ENCODE results near the gene ZNF407.

Gene ZNF407

DNA sequence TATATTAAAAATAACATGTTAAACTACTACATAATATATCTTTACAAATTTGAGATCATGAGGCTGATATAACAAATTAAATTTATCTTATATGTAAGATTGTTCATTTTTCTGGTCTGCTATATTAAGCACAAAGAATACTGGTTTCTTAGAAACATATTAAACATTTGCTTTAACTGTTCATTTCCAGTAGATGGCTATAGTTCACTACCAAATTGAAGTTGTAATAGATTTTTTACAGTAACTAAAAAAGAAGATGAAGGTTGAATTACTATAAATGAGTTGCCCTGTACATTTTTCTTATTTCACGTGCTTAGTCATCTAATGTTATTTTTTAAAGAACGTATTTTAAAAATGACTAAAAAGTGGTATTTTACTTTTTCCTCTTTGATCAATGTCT lies 57.0 kb downstream of the ZNF407 start:
- in situ Hi-C loops (cut with MboI; ENCODE audit: low pct_unique_long_range_greater_than_20kb, low sequenced_read_pairs, unreplicated experiment), result loop anchor here (25.0 kb wide), 1 partner anchor 808 kb away; no protein-coding TSS in a partner anchor
- TF ChIP-seq, protein P1, sequence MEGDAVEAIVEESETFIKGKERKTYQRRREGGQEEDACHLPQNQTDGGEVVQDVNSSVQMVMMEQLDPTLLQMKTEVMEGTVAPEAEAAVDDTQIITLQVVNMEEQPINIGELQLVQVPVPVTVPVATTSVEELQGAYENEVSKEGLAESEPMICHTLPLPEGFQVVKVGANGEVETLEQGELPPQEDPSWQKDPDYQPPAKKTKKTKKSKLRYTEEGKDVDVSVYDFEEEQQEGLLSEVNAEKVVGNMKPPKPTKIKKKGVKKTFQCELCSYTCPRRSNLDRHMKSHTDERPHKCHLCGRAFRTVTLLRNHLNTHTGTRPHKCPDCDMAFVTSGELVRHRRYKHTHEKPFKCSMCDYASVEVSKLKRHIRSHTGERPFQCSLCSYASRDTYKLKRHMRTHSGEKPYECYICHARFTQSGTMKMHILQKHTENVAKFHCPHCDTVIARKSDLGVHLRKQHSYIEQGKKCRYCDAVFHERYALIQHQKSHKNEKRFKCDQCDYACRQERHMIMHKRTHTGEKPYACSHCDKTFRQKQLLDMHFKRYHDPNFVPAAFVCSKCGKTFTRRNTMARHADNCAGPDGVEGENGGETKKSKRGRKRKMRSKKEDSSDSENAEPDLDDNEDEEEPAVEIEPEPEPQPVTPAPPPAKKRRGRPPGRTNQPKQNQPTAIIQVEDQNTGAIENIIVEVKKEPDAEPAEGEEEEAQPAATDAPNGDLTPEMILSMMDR (IDR thresholded peaks at IDR 0.05; ENCODE audit: extremely low read depth, insufficient read depth, missing control alignments), result peak; percentile 25
- DNase-seq (ENCODE audit: low spot score), result no peak

DNA sequence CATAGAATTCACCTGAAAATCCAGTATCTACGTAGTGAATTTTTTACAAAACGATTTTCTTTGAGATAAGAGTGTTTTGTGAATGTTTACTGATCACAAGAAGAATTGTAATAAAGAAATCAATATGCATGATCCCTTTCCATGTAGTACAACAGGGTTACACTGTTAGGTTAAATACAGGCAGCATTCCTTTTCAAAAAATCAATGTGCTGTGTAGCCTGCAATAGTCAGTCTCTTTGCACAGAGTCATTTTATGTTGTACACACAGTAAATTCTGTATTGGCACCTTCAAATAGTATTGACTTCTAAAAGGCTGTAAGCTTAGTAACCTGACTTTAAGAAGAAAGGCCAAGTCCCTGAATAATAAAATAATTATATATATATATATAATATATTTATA lies 63.3 kb downstream of the ZNF407 start:
- no peak for DNase-seq (ENCODE audit: low spot score)
- in situ Hi-C loops (cut with MboI; ENCODE audit: low pct_unique_long_range_greater_than_20kb, low sequenced_read_pairs, unreplicated experiment), result loop anchor here (25.0 kb wide), 1 partner anchor 801 kb away; no protein-coding TSS in a partner anchor
- TF ChIP-seq, protein P1 (IDR thresholded peaks at IDR 0.05; ENCODE audit: extremely low read depth, insufficient read depth, missing control alignments), result no peak

DNA sequence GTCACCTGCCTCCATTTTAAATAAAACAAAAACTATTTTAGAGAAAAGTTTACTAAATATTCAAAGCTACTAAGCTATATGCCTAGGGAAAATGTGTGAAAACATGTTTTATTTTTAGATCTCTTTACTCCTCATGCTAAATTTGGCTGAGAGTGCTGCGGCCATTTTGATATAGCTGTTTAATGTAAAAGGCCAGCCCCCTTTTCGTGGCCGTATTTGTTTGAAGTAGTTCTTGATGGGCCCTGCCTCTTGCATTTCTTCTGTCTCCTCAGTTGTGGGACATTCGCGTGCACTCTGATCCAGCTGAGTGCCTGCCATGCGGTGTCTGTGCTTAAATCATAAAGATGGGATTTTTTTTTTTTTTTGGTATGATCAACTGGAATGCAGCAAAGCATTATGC lies 64.0 kb downstream of the ZNF407 start:
- DNase-seq (ENCODE audit: low spot score), result no peak
- in situ Hi-C loops (cut with MboI; ENCODE audit: low pct_unique_long_range_greater_than_20kb, low sequenced_read_pairs, unreplicated experiment), result loop anchor here (25.0 kb wide), 1 partner anchor 801 kb away; no protein-coding TSS in a partner anchor
- TF ChIP-seq, protein P1 (IDR thresholded peaks at IDR 0.05; ENCODE audit: extremely low read depth, insufficient read depth, missing control alignments), result no peak

DNA sequence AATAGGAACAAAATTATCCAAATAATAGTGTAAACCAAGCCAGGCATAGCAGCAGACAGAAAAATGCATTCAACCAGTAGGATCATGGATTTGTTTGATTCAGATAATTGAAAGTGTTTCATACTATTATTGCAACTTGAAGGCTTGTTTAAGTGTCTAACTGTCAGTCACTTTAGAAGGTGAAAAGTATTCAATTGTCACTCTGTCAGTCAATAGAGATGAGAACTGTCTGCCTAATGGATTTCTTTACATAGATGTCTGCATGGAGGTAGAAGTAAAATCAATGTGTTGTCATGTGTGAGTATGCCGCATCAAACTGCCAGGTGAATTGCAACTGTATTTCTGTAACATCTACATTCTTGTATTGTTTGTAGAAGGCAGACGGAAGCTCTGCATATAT lies 65.0 kb downstream of the ZNF407 start:
- in situ Hi-C loops (cut with MboI; ENCODE audit: low pct_unique_long_range_greater_than_20kb, low sequenced_read_pairs, unreplicated experiment), result loop anchor here (25.0 kb wide), 1 partner anchor 800 kb away; no protein-coding TSS in a partner anchor
- no peak for DNase-seq (ENCODE audit: low spot score)
- TF ChIP-seq, protein P1 (IDR thresholded peaks at IDR 0.05; ENCODE audit: extremely low read depth, insufficient read depth, missing control alignments), result no peak

DNA sequence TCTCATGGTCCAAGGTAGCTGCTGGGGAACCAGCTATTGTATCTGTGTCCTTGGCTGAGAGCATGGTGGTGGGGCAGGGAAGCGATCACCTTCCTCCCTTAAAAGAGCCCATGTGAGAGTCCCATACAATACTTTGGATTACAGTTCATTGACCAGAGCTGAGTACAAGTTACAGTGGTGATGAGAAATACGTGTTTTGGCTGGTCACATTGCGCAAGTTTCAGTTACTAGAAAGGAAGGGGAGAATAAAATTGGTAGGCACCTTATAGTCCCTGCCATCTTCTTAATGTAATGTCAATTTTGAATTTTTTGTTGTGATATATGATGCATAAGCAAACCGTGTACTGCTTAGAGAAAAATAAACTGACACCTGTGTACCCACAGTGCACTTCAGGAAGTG lies 67.7 kb downstream of the ZNF407 start:
- TF ChIP-seq, protein P1 (IDR thresholded peaks at IDR 0.05; ENCODE audit: extremely low read depth, insufficient read depth, missing control alignments), result no peak
- no peak for DNase-seq (ENCODE audit: low spot score)
- in situ Hi-C loops (cut with MboI; ENCODE audit: low pct_unique_long_range_greater_than_20kb, low sequenced_read_pairs, unreplicated experiment), result loop anchor here (25.0 kb wide), 1 partner anchor 797 kb away; no protein-coding TSS in a partner anchor

DNA sequence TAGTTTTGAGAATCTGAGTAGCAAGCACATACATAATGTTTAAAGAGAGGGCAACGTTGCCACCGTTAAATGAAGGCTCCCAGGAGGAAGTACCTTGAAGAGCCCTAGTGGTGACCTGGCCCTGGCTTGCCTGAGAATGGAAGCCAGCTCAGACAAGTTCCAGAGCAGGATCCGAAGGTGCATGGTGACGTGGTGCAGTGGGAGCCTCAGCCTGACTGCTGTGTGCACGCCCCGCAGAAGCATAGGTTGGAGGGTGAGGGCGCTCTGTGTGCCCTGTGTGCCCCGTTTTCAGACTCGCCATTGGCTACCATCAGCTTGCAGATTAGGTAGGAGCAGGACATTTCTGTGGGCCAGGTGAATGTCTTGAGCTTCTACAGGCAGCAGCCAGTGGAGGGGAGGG lies 68.2 kb downstream of the ZNF407 start:
- TF ChIP-seq, protein P1 (IDR thresholded peaks at IDR 0.05; ENCODE audit: extremely low read depth, insufficient read depth, missing control alignments), result no peak
- no peak for DNase-seq (ENCODE audit: low spot score)
- in situ Hi-C loops (cut with MboI; ENCODE audit: low pct_unique_long_range_greater_than_20kb, low sequenced_read_pairs, unreplicated experiment), result loop anchor here (25.0 kb wide), 1 partner anchor 796 kb away; no protein-coding TSS in a partner anchor
